CD14-positive monocyte (primary cell): ENCODE results near the gene EGFL8. TPM values are rescaled to one million over a fixed set of nuclear protein-coding genes. Genes with fewer than 3 reads are reported as not detected.

Experiments
- DNase-seq, 3 donors: peaks; one replicate each; pipeline ENCODE4 v3.0.0-alpha.2; 2011 to 2022
- H2AFZ ChIP-seq: 2 replicates; pipeline ENCODE4 v1.6.0; 2012; ENCODE audit warnings: mild to moderate bottlenecking, low read depth, low read length, inconsistent platforms; ENCODE audit not compliant: insufficient read depth, poor library complexity, severe bottlenecking
- H3K27ac ChIP-seq, 2 donors: 1 replicate in 1 of 2; 2 replicates in 1 of 2; pipeline ENCODE4 v1.5.1; 2012 to 2013; ENCODE audit warnings: low read length in 2 of 2, control low read depth in 1 of 2, inconsistent platforms in 1 of 2, low read depth in 1 of 2, mild to moderate bottlenecking in 1 of 2
- H3K27me3 ChIP-seq, 2 donors: one replicate each; pipeline versions ENCODE4 v1.6.0 to v1.6.1; 2011 to 2013; ENCODE audit warnings: low read length in 2 of 2; ENCODE audit not compliant: control insufficient read depth in 2 of 2, insufficient read depth in 2 of 2
- H3K36me3 ChIP-seq, 2 donors: replicated peaks in 1 of 2; 1 replicate in 1 of 2; 2 replicates in 1 of 2; pipeline versions ENCODE4 v1.5.1 to v1.6.1; 2012 to 2013; ENCODE audit warnings: low read length in 2 of 2, control low read depth in 1 of 2, inconsistent platforms in 1 of 2, mild to moderate bottlenecking in 1 of 2; ENCODE audit not compliant: insufficient read depth in 2 of 2, control insufficient read depth in 1 of 2
- H3K4me1 ChIP-seq, 2 donors: 1 replicate in 1 of 2; 2 replicates in 1 of 2; pipeline versions ENCODE4 v1.5.1 to v1.6.1; 2012 to 2013; ENCODE audit warnings: low read length in 2 of 2, control low read depth in 1 of 2, inconsistent platforms in 1 of 2, mild to moderate bottlenecking in 1 of 2, moderate library complexity in 1 of 2; ENCODE audit not compliant: insufficient read depth in 2 of 2, control insufficient read depth in 1 of 2
- H3K4me2 ChIP-seq: replicated peaks from 2 replicates; pipeline ENCODE3; 2012; ENCODE audit warnings: low read length, moderate library complexity, mild to moderate bottlenecking; ENCODE audit not compliant: poor library complexity, severe bottlenecking; ENCODE audit errors: extremely low read depth
- H3K4me3 ChIP-seq, 3 experiments: fragments of 200-600 bp in 1 of 3; sonication (generic) in 1 of 3; replicated peaks in 1 of 3; 1 replicate in 2 of 3; 2 replicates in 1 of 3; pipeline ENCODE4 v1.5.1; 2011 to 2013; ENCODE audit warnings: low read length in 3 of 3, mild to moderate bottlenecking in 3 of 3, control low read depth in 2 of 3, low read depth in 2 of 3, inconsistent platforms in 1 of 3, moderate library complexity in 1 of 3
- H3K79me2 ChIP-seq: 2 replicates; pipeline ENCODE4 v1.6.0; 2012; ENCODE audit warnings: mild to moderate bottlenecking, control low read depth, inconsistent platforms, low read length, moderate library complexity; ENCODE audit not compliant: insufficient read depth
- H3K9ac ChIP-seq: 2 replicates; pipeline ENCODE4 v1.6.0; 2017; ENCODE audit warnings: low read length, mild to moderate bottlenecking; ENCODE audit not compliant: insufficient read depth, poor library complexity, severe bottlenecking
- H3K9me3 ChIP-seq, 2 donors: replicated peaks in 1 of 2; 1 replicate in 1 of 2; 2 replicates in 1 of 2; pipeline versions ENCODE4 v1.5.1 to v1.6.1; 2012 to 2013; ENCODE audit warnings: low read length in 2 of 2, control low read depth in 1 of 2; ENCODE audit not compliant: control insufficient read depth in 1 of 2, insufficient read depth in 1 of 2
- H4K20me1 ChIP-seq: 2 replicates; pipeline ENCODE4 v1.6.0; 2012; ENCODE audit warnings: mild to moderate bottlenecking, low read length, control low read depth, moderate library complexity; ENCODE audit not compliant: insufficient read depth
- H3K27ac Mint-ChIP-seq, 7 donors: one replicate each; pipeline ENCODE4 v1.8.0; 2020; ENCODE audit warnings: mild to moderate bottlenecking in 7 of 7, mixed read lengths in 7 of 7, moderate library complexity in 6 of 7, inconsistent platforms in 2 of 7
- H3K27me3 Mint-ChIP-seq, 3 donors: one replicate each; pipeline ENCODE4 v1.8.0; 2021 to 2022; ENCODE audit warnings: low read depth in 3 of 3, mild to moderate bottlenecking in 3 of 3, mixed read lengths in 3 of 3, moderate library complexity in 3 of 3, inconsistent platforms in 1 of 3
- H3K36me3 Mint-ChIP-seq, 2 donors: one replicate each; pipeline ENCODE4 v1.8.0; 2020; ENCODE audit warnings: mixed read lengths in 2 of 2, inconsistent platforms in 1 of 2, mild to moderate bottlenecking in 1 of 2
- H3K4me1 Mint-ChIP-seq: one replicate; pipeline ENCODE4 v1.8.0; 2020; ENCODE audit warnings: mild to moderate bottlenecking, mixed read lengths
- H3K4me3 Mint-ChIP-seq, 2 donors: one replicate each; pipeline ENCODE4 v1.8.0; 2020; ENCODE audit warnings: mild to moderate bottlenecking in 2 of 2, mixed read lengths in 2 of 2, moderate library complexity in 1 of 2
- H3K9me3 Mint-ChIP-seq, 7 donors: one replicate each; pipeline ENCODE4 v1.8.0; 2020 to 2022; ENCODE audit warnings: mixed read lengths in 7 of 7, mild to moderate bottlenecking in 6 of 7, moderate library complexity in 6 of 7, inconsistent platforms in 2 of 7
- WGBS: methylation state at CpG from one replicate; pipeline ENCODE4 v1.1.5; 2013; ENCODE audit warnings: missing lambda C conversion rate; ENCODE audit not compliant: insufficient coverage; 5-methylcytosine and 5-hydroxymethylcytosine counted together
- intact Hi-C, 2 donors: fragments of 100-400 bp; cut with micrococcal nuclease; formaldehyde crosslinking; loops; one replicate each; pipeline versions ENCODE4 v1.15.0 to v1.15.1; 2023
- polyA plus RNA-seq, 3 donors: library from polyadenylated mRNA; depleted of rRNA in 1 of 3; unstranded in 2 of 3; stranded (reverse) in 1 of 3; fragments of 300-500 nt in 2 of 3; fragments of >200 nt in 1 of 3; fragmentation: Illumina TruSeq in 2 of 3; gene quantifications; 1 replicate in 2 of 3; 2 replicates in 1 of 3; pipeline ENCODE4 v1.2.3, GENCODE V29; 2012 to 2021
- TF ChIP-seq, protein P1 (sequence below): fragments of 200-600 bp; IDR thresholded peaks from one replicate; pipeline ENCODE4 v1.8.0; 2022; ENCODE audit warnings: antibody characterized with exemption, mild to moderate bottlenecking

Gene EGFL8
- polyA plus RNA-seq, 3 donors: 0.22 to 1.8 TPM; not detected in 1

DNA sequence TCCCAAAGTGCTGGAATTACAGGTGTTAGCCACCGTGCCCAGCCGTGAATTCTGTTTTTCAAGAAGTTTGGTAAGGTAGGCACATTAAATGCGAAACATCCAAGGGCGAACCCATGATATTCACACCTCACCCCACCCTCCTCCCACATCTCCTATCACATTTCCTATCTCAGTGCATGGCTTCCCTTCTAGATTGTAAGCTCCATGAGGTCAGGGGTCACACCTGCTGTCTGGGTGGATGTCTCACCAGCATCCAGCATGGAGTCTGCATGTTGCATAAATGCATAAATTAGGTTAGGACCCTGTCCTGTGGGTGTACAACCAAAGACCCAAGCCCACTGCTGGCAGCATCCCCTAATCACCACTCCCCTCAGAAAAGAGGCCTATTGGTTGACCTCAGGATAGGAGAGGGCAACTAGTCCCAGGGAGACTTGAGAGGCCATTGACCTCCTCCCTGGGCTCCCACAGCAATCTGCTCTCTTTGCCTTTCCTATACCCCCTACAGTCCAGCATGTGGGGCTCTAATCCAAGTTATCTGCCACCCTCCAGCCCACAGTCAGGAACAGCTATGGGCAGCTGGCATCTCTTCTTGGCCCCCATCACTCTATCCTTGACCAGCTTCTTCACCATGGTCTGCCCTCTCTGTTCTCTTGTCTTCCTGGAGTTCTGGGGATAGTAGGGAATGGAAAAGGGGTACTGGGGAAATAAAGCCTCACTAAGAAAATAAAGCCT, 16.8 kb upstream of the EGFL8 start:
- no peak overlapping the region for H3K27ac ChIP-seq
- 100% methylated on average over 3 of the region's 4 CpGs for WGBS
- intact Hi-C loops: loop anchor here in 1 of 2 donors (1.0 kb wide), 1 partner anchor 29 kb away; the partner anchor contains the start of gene AGPAT1
- Mint-ChIP-seq H3K4me3 (peak overlapping the region; percentile 87 to 95), H3K36me3 (peaks cover 0 to 13% of the 10 kb centered on the region in 2 donors), H3K9me3 (peaks cover 0 to 27% (median 11%) of the 10 kb centered on the region in 7 donors), H3K4me1 (peaks cover 18% of the 10 kb centered on the region), H3K27ac (peak overlapping the region in 2 of 7 donors; percentile 33 to 42), H3K27me3 (peaks cover 51 to 63% (median 56%) of the 10 kb centered on the region in 3 donors)
- peaks cover 14 to 16% of the 10 kb centered on the region in 2 donors for H3K4me1 ChIP-seq
- peak overlapping the region; percentile 76 for H2AFZ ChIP-seq
- H3K4me3 ChIP-seq: peak overlapping the region in 1 of 3 experiments; percentile 75
- peaks cover 34 to 58% of the 10 kb centered on the region in 2 donors for H3K27me3 ChIP-seq
- H3K9me3 ChIP-seq: peaks cover 0 to 11% of the 10 kb centered on the region in 2 donors
- H3K36me3 ChIP-seq: no peaks in the 10 kb centered on the region
- peak overlapping the region; percentile 87 for H3K4me2 ChIP-seq
- peak; percentile 21 to 42 (median 23) for DNase-seq
- H4K20me1 ChIP-seq: no peaks in the 10 kb centered on the region
- no peaks in the 10 kb centered on the region for H3K79me2 ChIP-seq
- TF ChIP-seq, protein P1, sequence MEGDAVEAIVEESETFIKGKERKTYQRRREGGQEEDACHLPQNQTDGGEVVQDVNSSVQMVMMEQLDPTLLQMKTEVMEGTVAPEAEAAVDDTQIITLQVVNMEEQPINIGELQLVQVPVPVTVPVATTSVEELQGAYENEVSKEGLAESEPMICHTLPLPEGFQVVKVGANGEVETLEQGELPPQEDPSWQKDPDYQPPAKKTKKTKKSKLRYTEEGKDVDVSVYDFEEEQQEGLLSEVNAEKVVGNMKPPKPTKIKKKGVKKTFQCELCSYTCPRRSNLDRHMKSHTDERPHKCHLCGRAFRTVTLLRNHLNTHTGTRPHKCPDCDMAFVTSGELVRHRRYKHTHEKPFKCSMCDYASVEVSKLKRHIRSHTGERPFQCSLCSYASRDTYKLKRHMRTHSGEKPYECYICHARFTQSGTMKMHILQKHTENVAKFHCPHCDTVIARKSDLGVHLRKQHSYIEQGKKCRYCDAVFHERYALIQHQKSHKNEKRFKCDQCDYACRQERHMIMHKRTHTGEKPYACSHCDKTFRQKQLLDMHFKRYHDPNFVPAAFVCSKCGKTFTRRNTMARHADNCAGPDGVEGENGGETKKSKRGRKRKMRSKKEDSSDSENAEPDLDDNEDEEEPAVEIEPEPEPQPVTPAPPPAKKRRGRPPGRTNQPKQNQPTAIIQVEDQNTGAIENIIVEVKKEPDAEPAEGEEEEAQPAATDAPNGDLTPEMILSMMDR: peak; percentile 34
- H3K9ac ChIP-seq: no peak overlapping the region

DNA sequence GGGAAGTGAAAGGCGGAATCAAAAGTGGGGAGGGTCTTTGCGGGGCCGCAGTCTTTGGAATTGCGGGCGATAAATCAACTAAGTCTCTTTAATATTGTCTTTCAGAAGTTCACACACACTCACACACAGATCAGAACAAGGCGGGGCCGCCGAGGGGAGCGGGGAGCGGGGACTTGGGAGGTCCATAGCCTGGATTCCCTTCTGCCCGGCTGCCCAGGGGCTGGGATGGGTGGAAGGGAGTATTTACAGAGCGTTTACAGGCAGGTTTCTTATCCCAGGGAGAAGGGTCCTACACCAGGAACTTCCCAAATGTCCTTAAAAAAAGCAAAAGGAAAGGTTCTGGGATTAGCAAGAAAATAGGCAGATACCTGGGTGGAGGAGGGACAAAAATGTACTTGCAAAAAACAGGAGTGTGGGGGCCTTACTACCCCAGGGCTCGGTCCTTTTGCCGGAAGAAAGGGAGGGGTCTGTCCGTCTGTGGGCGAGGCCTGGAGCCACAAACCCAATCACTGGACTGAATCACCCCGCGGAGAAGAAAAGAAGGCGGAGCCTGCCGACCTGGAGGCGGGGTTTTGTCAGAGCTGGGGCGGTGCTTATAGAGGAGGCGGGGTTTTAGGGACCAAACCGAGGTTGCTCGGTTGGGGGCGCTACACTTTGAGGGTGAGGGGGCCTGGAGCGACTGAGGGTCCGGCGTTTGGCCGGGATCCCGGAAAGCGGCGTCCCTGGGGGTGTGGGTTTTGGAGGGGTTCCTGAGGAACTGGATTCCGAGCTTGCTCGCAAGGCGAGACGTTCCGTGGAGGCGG, 15.9 kb upstream of the EGFL8 start:
- peaks cover 0 to 11% of the 10 kb centered on the region in 2 donors for H3K9me3 ChIP-seq
- peaks cover 17 to 20% of the 10 kb centered on the region in 2 donors for H3K4me1 ChIP-seq
- Mint-ChIP-seq H3K9me3 (peaks cover 0 to 29% (median 11%) of the 10 kb centered on the region in 7 donors), H3K27ac (peak overlapping the region in 5 of 7 donors; percentile 58 to 83 (median 77)), H3K36me3 (peaks cover 0 to 13% of the 10 kb centered on the region in 2 donors), H3K4me1 (peaks cover 24% of the 10 kb centered on the region), H3K4me3 (peak overlapping the region; percentile 87 to 95), H3K27me3 (peaks cover 60 to 72% (median 65%) of the 10 kb centered on the region in 3 donors)
- H3K79me2 ChIP-seq: no peaks in the 10 kb centered on the region
- no peaks in the 10 kb centered on the region for H4K20me1 ChIP-seq
- H3K27ac ChIP-seq: no peak overlapping the region
- TF ChIP-seq, protein P1: peak; percentile 70
- peak overlapping the region; percentile 87 for H3K4me2 ChIP-seq
- H3K36me3 ChIP-seq: no peaks in the 10 kb centered on the region
- peak overlapping the region; percentile 13 for H3K9ac ChIP-seq
- 1% methylated on average over 17 of the region's 39 CpGs for WGBS
- H2AFZ ChIP-seq: peak overlapping the region; percentile 76
- DNase-seq: peak; percentile 77 to 86 (median 78)
- intact Hi-C loops: loop anchor here in 1 of 2 donors (1.0 kb wide), 1 partner anchor 28 kb away; the partner anchor contains the start of gene AGPAT1
- H3K4me3 ChIP-seq: peak overlapping the region; percentile 41 to 75 (median 49)
- H3K27me3 ChIP-seq: peaks cover 36 to 67% of the 10 kb centered on the region in 2 donors
